Activated naive CD8-positive, alpha-beta T cell treated with anti-CD3 and anti-CD28 coated beads for 36 hours (primary cell): ENCODE measurements around the gene MICAL1. TPM values are rescaled to one million over a fixed set of nuclear protein-coding genes. Genes with fewer than 3 reads are reported as not detected.

Experiments used
- DNase-seq: peaks from one replicate; pipeline ENCODE4 v3.0.0; 2021
- H3K27ac Mint-ChIP-seq: one replicate; pipeline ENCODE4 v1.8.0; 2022; ENCODE audit warnings: mild to moderate bottlenecking, moderate library complexity, mixed read lengths
- H3K27me3 Mint-ChIP-seq: one replicate; pipeline ENCODE4 v1.8.0; 2022; ENCODE audit warnings: mild to moderate bottlenecking, mixed read lengths
- H3K36me3 Mint-ChIP-seq: one replicate; pipeline ENCODE4 v1.8.0; 2021; ENCODE audit warnings: mild to moderate bottlenecking, mixed read lengths
- H3K4me1 Mint-ChIP-seq: one replicate; pipeline ENCODE4 v1.8.0; 2021; ENCODE audit warnings: mixed read lengths
- H3K4me3 Mint-ChIP-seq: one replicate; pipeline ENCODE4 v1.8.0; 2022; ENCODE audit warnings: mild to moderate bottlenecking, moderate library complexity, mixed read lengths
- H3K9me3 Mint-ChIP-seq: one replicate; pipeline ENCODE4 v1.8.0; 2022; ENCODE audit warnings: mixed read lengths
- total RNA-seq, 2 experiments: library from RNA; stranded (reverse); gene quantifications; one replicate each; pipeline ENCODE4 v1.2.3, GENCODE V29; 2021

MICAL1 gene
- total RNA-seq, 2 experiments from 2014 or later = 21.2 to 23.5 TPM

DNA sequence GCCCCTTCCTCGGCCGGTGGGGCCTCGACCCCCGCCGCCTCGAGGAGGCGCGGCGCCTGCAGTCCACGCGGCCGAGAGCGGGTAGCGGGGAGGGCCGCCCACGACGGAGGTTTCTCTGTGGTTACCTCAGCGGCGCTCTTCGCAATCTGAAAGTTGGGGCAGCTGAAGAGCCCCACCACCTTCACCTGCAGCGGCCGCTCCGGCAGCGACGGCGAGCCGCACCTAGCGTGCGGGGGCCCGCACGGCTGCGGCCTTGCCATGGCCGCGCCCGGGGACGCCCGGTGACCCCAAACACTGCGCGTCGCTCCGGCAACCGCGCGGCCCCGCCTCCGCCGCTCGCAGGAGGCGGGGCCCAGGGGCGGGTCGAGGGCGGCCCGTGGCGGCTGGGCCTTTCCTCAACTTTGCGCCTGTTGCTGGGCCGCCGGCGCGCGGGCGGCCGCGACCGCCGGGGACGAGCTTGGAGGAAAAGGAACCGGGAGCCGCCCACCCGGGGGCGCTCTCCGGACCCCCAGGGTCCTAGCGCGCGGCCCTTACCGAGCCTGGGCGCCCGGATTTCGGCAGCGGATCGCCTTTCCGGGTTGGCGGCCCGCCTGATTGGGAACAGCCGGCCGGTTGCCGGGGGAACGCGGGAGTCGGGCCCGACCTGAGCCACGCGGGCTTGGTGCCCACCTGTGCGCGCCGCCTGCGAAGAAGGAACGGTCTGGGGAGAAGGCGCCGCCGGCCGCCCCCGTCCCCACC is 15.1 kb downstream of the MICAL1 start, which contains the start of the genes PPIL6 and SMPD2:
TSS of gene PPIL6 (minus strand) at position 298 of the 738 bp plus-strand sequence. CDS start at position 260, 38 bp downstream.
TSS of gene SMPD2 (plus strand) at position 394 of the 738 bp plus-strand sequence. CDS start 398 bp downstream, outside the sequence.
- Mint-ChIP-seq H3K36me3 (peaks cover 10% of the 10 kb centered on the region), H3K9me3 (no peaks in the 10 kb centered on the region), H3K4me1 (peaks cover 20% of the 10 kb centered on the region), H3K4me3 (peak within 1 kb of the TSS; percentile 93), H3K27me3 (no peaks in the 10 kb centered on the region), H3K27ac (peak within 1 kb of the TSS; percentile 89)
- peak; percentile 86 for DNase-seq

GRCh38 chr6:109436041-109436440 is 19.5 kb downstream of the MICAL1 start:
- Mint-ChIP-seq H3K27me3 (no peaks in the 10 kb centered on the region), H3K4me3 (no peak overlapping the region), H3K9me3 (no peaks in the 10 kb centered on the region), H3K4me1 (peaks cover 3% of the 10 kb centered on the region), H3K27ac (no peak overlapping the region), H3K36me3 (no peaks in the 10 kb centered on the region)
- DNase-seq = no peak

GRCh38 chr6:109434456-109434855 is 21.1 kb downstream of the MICAL1 start:
- no peak overlapping the region for H3K4me3 Mint-ChIP-seq
- H3K36me3 Mint-ChIP-seq = no peaks in the 10 kb centered on the region
- no peaks in the 10 kb centered on the region for H3K4me1 Mint-ChIP-seq
- H3K9me3 Mint-ChIP-seq = no peaks in the 10 kb centered on the region
- no peak overlapping the region for H3K27ac Mint-ChIP-seq
- no peak for DNase-seq
- no peaks in the 10 kb centered on the region for H3K27me3 Mint-ChIP-seq

- H3K4me3 Mint-ChIP-seq = no peak overlapping the region
- H3K27ac Mint-ChIP-seq = no peak overlapping the region
- H3K9me3 Mint-ChIP-seq = no peaks in the 10 kb centered on the region
- H3K27me3 Mint-ChIP-seq = no peaks in the 10 kb centered on the region
- H3K36me3 Mint-ChIP-seq = no peaks in the 10 kb centered on the region
- DNase-seq = no peak
- no peaks in the 10 kb centered on the region for H3K4me1 Mint-ChIP-seq
These were observed 26.1 kb downstream of the MICAL1 start for GRCh38 chr6:109429496-109429895.

GRCh38 chr6:109428889-109429477 is 26.6 kb downstream of the MICAL1 start:
- Mint-ChIP-seq H3K27me3 (no peaks in the 10 kb centered on the region), H3K36me3 (no peaks in the 10 kb centered on the region), H3K4me3 (no peak overlapping the region), H3K27ac (no peak overlapping the region), H3K9me3 (no peaks in the 10 kb centered on the region), H3K4me1 (no peaks in the 10 kb centered on the region)
- no peak for DNase-seq

- no peak overlapping the region for H3K27ac Mint-ChIP-seq
- H3K27me3 Mint-ChIP-seq = no peaks in the 10 kb centered on the region
- no peak overlapping the region for H3K4me3 Mint-ChIP-seq
- no peaks in the 10 kb centered on the region for H3K9me3 Mint-ChIP-seq
- H3K36me3 Mint-ChIP-seq = no peaks in the 10 kb centered on the region
- no peaks in the 10 kb centered on the region for H3K4me1 Mint-ChIP-seq
- no peak for DNase-seq
These were observed 30.6 kb downstream of the MICAL1 start for GRCh38 chr6:109424946-109425345.

GRCh38 chr6:109421184-109421583 is 34.4 kb downstream of the MICAL1 start:
- Mint-ChIP-seq H3K27me3 (no peaks in the 10 kb centered on the region), H3K4me3 (no peak overlapping the region), H3K27ac (no peak overlapping the region), H3K36me3 (no peaks in the 10 kb centered on the region), H3K4me1 (no peaks in the 10 kb centered on the region), H3K9me3 (no peaks in the 10 kb centered on the region)
- DNase-seq = no peak

DNA sequence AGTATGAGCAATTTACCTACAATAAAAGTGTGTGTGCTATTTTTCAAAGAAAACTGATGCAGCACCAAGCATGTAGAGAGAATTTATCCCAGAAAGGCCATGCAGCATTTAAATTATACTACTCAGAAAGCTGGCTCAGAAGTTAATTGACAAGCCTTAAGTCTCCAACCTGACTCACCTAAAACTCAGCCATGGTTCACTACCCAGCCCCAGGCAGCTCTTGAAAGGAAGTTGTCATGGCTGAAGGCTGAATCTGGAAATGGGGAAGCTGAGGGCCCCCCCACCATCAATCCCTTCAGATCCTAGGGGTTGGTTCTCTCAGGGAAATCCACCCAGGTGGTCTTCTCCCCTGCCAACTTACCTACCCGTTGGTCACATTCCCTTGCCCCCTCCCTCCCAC is 34.8 kb downstream of the MICAL1 start:
- Mint-ChIP-seq H3K9me3 (no peaks in the 10 kb centered on the region), H3K27ac (no peak overlapping the region), H3K4me3 (no peak overlapping the region), H3K4me1 (no peaks in the 10 kb centered on the region), H3K36me3 (no peaks in the 10 kb centered on the region), H3K27me3 (no peaks in the 10 kb centered on the region)
- DNase-seq = no peak

- Mint-ChIP-seq H3K27me3 (no peaks in the 10 kb centered on the region), H3K36me3 (no peaks in the 10 kb centered on the region), H3K9me3 (no peaks in the 10 kb centered on the region), H3K4me1 (no peaks in the 10 kb centered on the region), H3K4me3 (no peak overlapping the region), H3K27ac (no peak overlapping the region)
- no peak for DNase-seq
These were observed 37.9 kb downstream of the MICAL1 start for GRCh38 chr6:109417646-109418045.

DNA sequence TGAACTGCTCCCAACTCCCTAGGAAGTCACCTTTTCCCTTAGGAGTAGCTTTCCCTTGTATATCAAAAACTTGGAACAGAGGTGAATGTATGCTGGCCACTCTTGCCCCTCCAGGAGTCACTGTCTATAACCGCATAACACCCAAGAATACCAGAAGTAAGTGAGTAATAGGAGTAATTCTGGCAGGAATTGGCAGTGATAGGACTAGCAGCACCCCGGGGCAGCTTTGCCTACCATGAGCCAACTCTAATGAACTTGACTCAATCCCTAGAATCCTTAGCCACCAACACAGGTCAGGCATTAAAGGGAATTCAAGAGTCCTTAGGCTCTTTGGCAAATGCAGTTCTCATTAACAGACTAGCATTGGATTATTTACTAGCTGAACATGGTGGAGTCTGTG is 44.5 kb downstream of the MICAL1 start:
- Mint-ChIP-seq H3K4me3 (no peak overlapping the region), H3K27ac (no peak overlapping the region), H3K9me3 (no peaks in the 10 kb centered on the region), H3K4me1 (no peaks in the 10 kb centered on the region), H3K36me3 (no peaks in the 10 kb centered on the region), H3K27me3 (no peaks in the 10 kb centered on the region)
- DNase-seq = no peak

DNA sequence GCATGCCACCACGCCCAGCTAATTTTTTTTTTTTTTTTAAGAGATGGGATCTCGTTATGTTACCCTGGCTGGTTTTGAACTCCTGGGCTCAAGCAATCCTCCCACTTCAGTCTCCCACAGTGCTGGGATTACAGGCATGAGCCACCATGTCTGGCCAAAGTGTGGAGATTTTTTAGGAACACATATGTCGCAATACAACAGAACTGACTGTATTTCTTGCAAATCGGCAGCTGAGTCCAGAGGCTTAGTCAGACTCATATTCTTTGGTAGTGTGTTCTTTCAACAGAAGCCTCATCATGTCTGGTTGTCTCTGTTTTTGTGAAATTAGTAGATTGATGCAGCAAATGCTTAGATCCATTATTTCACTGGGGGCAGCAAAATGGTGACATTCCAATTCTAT is 49.4 kb downstream of the MICAL1 start:
- H3K9me3 Mint-ChIP-seq = no peaks in the 10 kb centered on the region
- H3K4me3 Mint-ChIP-seq = no peak overlapping the region
- no peak overlapping the region for H3K27ac Mint-ChIP-seq
- no peaks in the 10 kb centered on the region for H3K27me3 Mint-ChIP-seq
- no peaks in the 10 kb centered on the region for H3K4me1 Mint-ChIP-seq
- DNase-seq = no peak
- no peaks in the 10 kb centered on the region for H3K36me3 Mint-ChIP-seq

DNA sequence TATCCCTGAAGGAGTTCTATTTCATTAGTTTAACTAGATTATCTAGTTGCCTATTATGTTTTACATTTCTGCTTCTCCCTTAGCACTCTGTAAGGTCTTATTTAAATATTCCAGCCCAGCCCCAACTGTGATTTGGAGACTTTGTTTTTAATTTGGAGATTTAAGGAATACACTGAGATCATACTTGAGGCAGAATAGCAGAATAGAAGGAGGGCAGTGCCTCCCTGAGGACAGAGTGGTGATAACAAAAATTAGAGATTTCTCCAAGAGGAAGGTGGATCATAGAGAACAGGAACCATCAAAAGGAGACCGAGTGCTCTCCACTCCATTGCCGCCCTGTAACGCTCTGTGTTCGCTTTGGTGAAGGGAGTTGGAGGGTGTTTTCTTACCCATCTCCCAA is 58.6 kb downstream of the MICAL1 start:
- Mint-ChIP-seq H3K9me3 (no peaks in the 10 kb centered on the region), H3K4me1 (no peaks in the 10 kb centered on the region), H3K4me3 (no peak overlapping the region), H3K27ac (no peak overlapping the region), H3K27me3 (no peaks in the 10 kb centered on the region), H3K36me3 (no peaks in the 10 kb centered on the region)
- DNase-seq = no peak

DNA sequence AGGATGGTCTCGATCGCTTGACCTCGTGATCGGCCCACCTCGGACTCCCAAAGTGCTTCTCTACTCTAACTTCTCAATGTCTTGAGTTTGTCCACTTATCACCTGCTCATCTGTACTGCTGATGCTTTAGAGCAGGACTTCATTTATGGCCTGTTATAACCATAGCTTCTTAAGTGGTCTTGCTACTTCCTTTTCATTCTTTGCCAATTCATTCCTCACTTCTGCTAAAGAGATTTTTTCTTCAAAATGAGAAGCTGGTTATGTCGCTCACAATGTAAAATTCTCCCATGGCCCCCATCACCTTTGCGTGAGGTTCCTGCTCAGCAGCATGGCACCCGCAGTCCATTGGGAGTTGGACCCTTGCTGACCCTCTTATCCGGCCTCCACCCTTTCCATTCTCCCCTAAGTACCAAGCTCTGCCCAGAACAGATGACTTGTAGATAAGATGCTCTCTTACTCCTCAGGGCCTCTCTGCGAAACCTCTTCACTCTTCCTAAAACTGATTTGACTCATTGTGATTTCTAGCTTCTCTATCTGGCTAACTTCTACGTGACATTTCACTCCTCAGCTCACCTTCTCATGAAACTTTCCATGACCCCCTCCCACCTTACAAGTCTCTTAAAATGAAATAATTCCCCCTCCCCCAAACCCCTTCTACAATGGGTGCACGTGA is 59.4 kb downstream of the MICAL1 start:
- no peaks in the 10 kb centered on the region for H3K27me3 Mint-ChIP-seq
- H3K4me3 Mint-ChIP-seq = no peak overlapping the region
- no peak overlapping the region for H3K27ac Mint-ChIP-seq
- no peaks in the 10 kb centered on the region for H3K36me3 Mint-ChIP-seq
- no peaks in the 10 kb centered on the region for H3K4me1 Mint-ChIP-seq
- no peak for DNase-seq
- H3K9me3 Mint-ChIP-seq = no peaks in the 10 kb centered on the region
